HepG2 (cell line): Measurements from ENCODE around the gene MRPS25. TPM values are rescaled to one million over a fixed set of nuclear protein-coding genes. Genes with fewer than 3 reads are reported as not detected.

Experiments used
- BCLAF1 ChIP-seq: fragments of 450-650 bp; IDR thresholded peaks from 2 replicates; pipeline ENCODE4 v1.6.1; 2017; ENCODE audit warnings: mild to moderate bottlenecking
- EP300 ChIP-seq, 3 experiments: sonication (generic) in 1 of 3; formaldehyde crosslinking in 1 of 3; IDR thresholded peaks; 2 replicates each; pipeline versions ENCODE4 v1.5.1 to v1.6.1; 2011 to 2020; ENCODE audit warnings: low read depth in 2 of 3, low read length in 2 of 3, borderline replicate concordance in 1 of 3, improper control_type of control experiment in 1 of 3, mild to moderate bottlenecking in 1 of 3, missing genetic modification reagents in 1 of 3, moderate library complexity in 1 of 3
- SALL2 ChIP-seq: sonication (generic); formaldehyde crosslinking; IDR thresholded peaks from 2 replicates; pipeline ENCODE4 v1.8.1; 2023; ENCODE audit warnings: mild to moderate bottlenecking, missing genetic modification reagents, inconsistent platforms
- SATB2 ChIP-seq: sonication (generic); formaldehyde crosslinking; IDR thresholded peaks from 2 replicates; pipeline ENCODE4 v1.5.0; 2020; ENCODE audit warnings: missing genetic modification reagents
- SP2 ChIP-seq: sonication (generic); formaldehyde crosslinking; IDR thresholded peaks from 2 replicates; pipeline ENCODE4 v1.5.1; 2020; ENCODE audit warnings: mild to moderate bottlenecking, missing genetic modification reagents
- STAT6 ChIP-seq: sonication (generic); formaldehyde crosslinking; IDR thresholded peaks from 2 replicates; pipeline ENCODE4 v1.4.0; 2020; ENCODE audit warnings: missing genetic modification reagents, mild to moderate bottlenecking, borderline replicate concordance
- ZBTB1 ChIP-seq: sonication (generic); formaldehyde crosslinking; IDR thresholded peaks from 2 replicates; pipeline ENCODE4 v1.4.0; 2020; ENCODE audit warnings: missing genetic modification reagents, borderline replicate concordance
- ZFP36L1 ChIP-seq: sonication (generic); formaldehyde crosslinking; IDR thresholded peaks from 2 replicates; pipeline ENCODE4 v1.8.0; 2022; ENCODE audit warnings: mild to moderate bottlenecking, missing genetic modification reagents, moderate library complexity
- ZNF142 ChIP-seq: sonication (generic); formaldehyde crosslinking; IDR thresholded peaks from 2 replicates; pipeline ENCODE4 v1.4.0; 2020; ENCODE audit warnings: missing genetic modification reagents
- ZNF616 ChIP-seq: sonication (generic); formaldehyde crosslinking; IDR thresholded peaks from 2 replicates; pipeline ENCODE4 v1.5.0; 2020; ENCODE audit warnings: low read depth, mild to moderate bottlenecking, missing genetic modification reagents
- ZSCAN29 ChIP-seq: sonication (generic); formaldehyde crosslinking; conservative IDR thresholded peaks from 2 replicates; pipeline ENCODE4 v1.4.0; 2020; ENCODE audit warnings: mild to moderate bottlenecking, missing genetic modification reagents
- ZSCAN5A ChIP-seq: sonication (generic); formaldehyde crosslinking; IDR thresholded peaks from 2 replicates; pipeline ENCODE4 v1.8.0; 2022; ENCODE audit warnings: mild to moderate bottlenecking, missing genetic modification reagents, borderline replicate concordance
- polyA plus RNA-seq, 8 experiments: library from polyadenylated mRNA; depleted of rRNA in 3 of 8; stranded (reverse) in 7 of 8; unstranded in 1 of 8; fragments of >200 nt; fragmentation: Illumina TruSeq in 4 of 8; extraction: Trizol in 4 of 8; gene quantifications; 2 replicates each; pipeline versions ENCODE4 v1.2.1 to v1.2.3, GENCODE V29; 2011 to 2016; ENCODE audit warnings: low read depth in 4 of 8, missing spikeins in 1 of 8, mixed read lengths in 1 of 8; ENCODE audit not compliant: insufficient read depth in 1 of 8
- total RNA-seq, 5 experiments: library from RNA; depleted of rRNA; stranded (reverse); fragments of >200 nt; fragmentation: Illumina TruSeq; extraction: Trizol; gene quantifications; 2 replicates each; pipeline ENCODE4 v1.2.3, GENCODE V29; 2016; ENCODE audit warnings: low read depth in 1 of 5

Gene MRPS25
- total and polyA plus RNA-seq, 2 of the 13 experiments (the other 11 are each of a cell fraction or from before 2014, with no cell fraction given): 60.1 to 74.3 TPM

GRCh38 chr3:15065550-15066007 lies 464 bp upstream of the MRPS25 start (continued):
- TF ChIP-seq SALL2 (peak; percentile 11; the same call in 1 of the 2 replicates), STAT6 (CRISPR knock-in tag) (0 out of 2 replicates have a peak, but pooled peaks have one; percentile 19), SATB2 (CRISPR knock-in tag) (no peak), ZBTB1 (CRISPR knock-in tag) (no peak), ZSCAN29 (no peak), ZNF616 (CRISPR knock-in tag) (no peak), BCLAF1 (no peak), EP300 (IDR thresholded peaks at IDR 0.05; ENCODE audit: low read depth in 2 of 2, low read length in 2 of 2) (no peak), EP300 (CRISPR knock-in tag; IDR thresholded peaks at IDR 0.05; ENCODE audit: borderline replicate concordance) (no peak), ZSCAN5A (CRISPR knock-in tag) (no peak), ZNF142 (no peak), SP2 (CRISPR knock-in tag) (0 out of 2 replicates have a peak, but pooled peaks have one; percentile 33), ZFP36L1 (peak; percentile 47; the same call in 1 of the 2 replicates)
- TF ChIP-seq, all 625 proteins: peak for 7
